Neural progenitor cell (in vitro differentiated cells): ENCODE measurements around the gene SPTBN5. TPM values are rescaled to one million over a fixed set of nuclear protein-coding genes. Genes with fewer than 3 reads are reported as not detected.

Experiments used
- DNase-seq: peaks from one replicate; pipeline ENCODE4 v3.0.0-alpha.2; 2016; ENCODE audit warnings: low spot score
- H2AFZ ChIP-seq: fragments of 200-600 bp; sonication (generic); replicated peaks from 2 replicates; pipeline ENCODE4 v1.6.1; 2016; ENCODE audit warnings: antibody characterized with exemption
- H3F3A ChIP-seq: fragments of 200-600 bp; sonication (generic); 2 replicates; pipeline ENCODE4 v1.6.1; 2016; ENCODE audit warnings: antibody characterized with exemption, low read depth
- H3K27ac ChIP-seq: fragments of 200-600 bp; sonication (generic); 2 replicates; pipeline ENCODE4 v1.5.1; 2016; ENCODE audit warnings: mild to moderate bottlenecking
- H3K27me3 ChIP-seq: fragments of 200-600 bp; sonication (generic); 2 replicates; pipeline ENCODE4 v1.6.1; 2016; ENCODE audit warnings: mild to moderate bottlenecking, moderate library complexity
- H3K36me3 ChIP-seq: fragments of 200-600 bp; sonication (generic); 2 replicates; pipeline ENCODE4 v1.5.1; 2016
- H3K4me1 ChIP-seq: fragments of 200-600 bp; sonication (generic); 2 replicates; pipeline ENCODE4 v1.6.1; 2016; ENCODE audit warnings: mixed run types
- H3K4me2 ChIP-seq: fragments of 200-600 bp; sonication (generic); 2 replicates; pipeline ENCODE4 v1.6.1; 2016
- H3K4me3 ChIP-seq: fragments of 200-600 bp; sonication (generic); 2 replicates; pipeline ENCODE4 v1.5.1; 2016
- H3K79me2 ChIP-seq: fragments of 200-600 bp; sonication (generic); 2 replicates; pipeline ENCODE4 v1.6.1; 2016; ENCODE audit warnings: low read depth
- H3K9ac ChIP-seq: fragments of 200-600 bp; sonication (generic); 2 replicates; pipeline ENCODE4 v1.6.1; 2016
- H3K9me3 ChIP-seq: fragments of 200-600 bp; sonication (generic); 2 replicates; pipeline ENCODE4 v1.5.1; 2016; ENCODE audit warnings: low read depth
- H4K20me1 ChIP-seq: fragments of 200-600 bp; sonication (generic); 2 replicates; pipeline ENCODE4 v1.6.1; 2016; ENCODE audit warnings: low read depth
- H3K27ac Mint-ChIP-seq: 3 replicates; pipeline ENCODE4 v1.8.0; 2021; ENCODE audit warnings: mixed read lengths
- H3K27me3 Mint-ChIP-seq: 2 replicates; pipeline ENCODE4 v1.8.0; 2022; ENCODE audit warnings: low read depth, mild to moderate bottlenecking, inconsistent platforms, moderate library complexity, mixed read lengths; ENCODE audit not compliant: insufficient read depth
- H3K36me3 Mint-ChIP-seq: 3 replicates; pipeline ENCODE4 v1.8.0; 2021; ENCODE audit warnings: mixed read lengths
- H3K4me1 Mint-ChIP-seq: 3 replicates; pipeline ENCODE4 v1.8.0; 2021; ENCODE audit warnings: mixed read lengths
- H3K4me3 Mint-ChIP-seq: 3 replicates; pipeline ENCODE4 v1.8.0; 2021; ENCODE audit warnings: mild to moderate bottlenecking, moderate library complexity, mixed read lengths
- H3K9me3 Mint-ChIP-seq: 3 replicates; pipeline ENCODE4 v1.8.0; 2020; ENCODE audit warnings: mixed read lengths
- CTCF ChIP-seq: fragments of 200-600 bp; sonication (generic); IDR thresholded peaks from 2 replicates; pipeline ENCODE4 v1.5.1; 2017; ENCODE audit warnings: antibody characterized with exemption, mild to moderate bottlenecking
- EZH2 ChIP-seq: fragments of 200-600 bp; sonication (generic); IDR thresholded peaks from 2 replicates; pipeline ENCODE4 v1.6.1; 2017; ENCODE audit warnings: antibody characterized with exemption, mild to moderate bottlenecking, moderate library complexity
- EZH2phosphoT487 ChIP-seq: fragments of 200-600 bp; sonication (generic); IDR thresholded peaks from 2 replicates; pipeline ENCODE4 v1.6.1; 2017; ENCODE audit warnings: antibody characterized with exemption
- total RNA-seq: library from RNA; depleted of rRNA; stranded (reverse); fragments of >200 nt; gene quantifications from 2 replicates; pipeline ENCODE4 v1.2.3, GENCODE V29; 2015; ENCODE audit warnings: low replicate concordance

SPTBN5 gene
- total RNA-seq, 1 donor from 2014 or later, result not detected

- H3F3A ChIP-seq, result peaks cover 3% of the 10 kb centered on the region
- H3K9ac ChIP-seq, result no peak overlapping the region
- no peaks in the 10 kb centered on the region for H3K36me3 ChIP-seq
- Mint-ChIP-seq H3K4me3 (no peak overlapping the region), H3K27me3 (peaks cover 2% of the 10 kb centered on the region), H3K4me1 (peaks cover 18% of the 10 kb centered on the region), H3K36me3 (peaks cover 2% of the 10 kb centered on the region), H3K27ac (no peak overlapping the region), H3K9me3 (no peaks in the 10 kb centered on the region)
- no peaks in the 10 kb centered on the region for H3K9me3 ChIP-seq
- no peak for DNase-seq
- no peak overlapping the region for H3K27ac ChIP-seq
- no peaks in the 10 kb centered on the region for H3K79me2 ChIP-seq
- H3K4me1 ChIP-seq, result peaks cover 36% of the 10 kb centered on the region
- TF ChIP-seq CTCF (no peak), EZH2phosphoT487 (no peak), EZH2 (no peak)
- no peak overlapping the region for H3K4me2 ChIP-seq
- H3K27me3 ChIP-seq, result no peaks in the 10 kb centered on the region
- H2AFZ ChIP-seq, result no peak overlapping the region
- H3K4me3 ChIP-seq, result no peak overlapping the region
- H4K20me1 ChIP-seq, result no peaks in the 10 kb centered on the region
These were observed 39.9 kb upstream of the SPTBN5 start for GRCh38 chr15:41933771-41934170.

- Histone ChIP-seq H3F3A (peaks cover 3% of the 10 kb centered on the region), H3K9ac (no peak overlapping the region), H3K4me2 (no peak overlapping the region), H3K27ac (no peak overlapping the region), H3K27me3 (no peaks in the 10 kb centered on the region), H3K36me3 (no peaks in the 10 kb centered on the region), H2AFZ (no peak overlapping the region), H3K4me3 (no peak overlapping the region), H4K20me1 (no peaks in the 10 kb centered on the region), H3K9me3 (no peaks in the 10 kb centered on the region), H3K79me2 (no peaks in the 10 kb centered on the region), H3K4me1 (peaks cover 34% of the 10 kb centered on the region)
- H3K27ac Mint-ChIP-seq, result no peak overlapping the region
- peaks cover 17% of the 10 kb centered on the region for H3K4me1 Mint-ChIP-seq
- no peak overlapping the region for H3K4me3 Mint-ChIP-seq
- H3K36me3 Mint-ChIP-seq, result peaks cover 2% of the 10 kb centered on the region
- peaks cover 2% of the 10 kb centered on the region for H3K27me3 Mint-ChIP-seq
- no peaks in the 10 kb centered on the region for H3K9me3 Mint-ChIP-seq
- no peak for DNase-seq
- TF ChIP-seq CTCF, result no peak
- TF ChIP-seq EZH2, result no peak
These were observed 39.5 kb upstream of the SPTBN5 start for GRCh38 chr15:41933326-41933725.

- Histone ChIP-seq H4K20me1 (no peaks in the 10 kb centered on the region), H3K79me2 (no peaks in the 10 kb centered on the region), H3K36me3 (no peaks in the 10 kb centered on the region), H3K27ac (no peak overlapping the region), H3K9ac (no peak overlapping the region), H3K27me3 (no peaks in the 10 kb centered on the region), H3F3A (peaks cover 3% of the 10 kb centered on the region), H2AFZ (no peak overlapping the region), H3K4me2 (no peak overlapping the region), H3K4me1 (peaks cover 28% of the 10 kb centered on the region), H3K9me3 (no peaks in the 10 kb centered on the region), H3K4me3 (no peak overlapping the region)
- TF ChIP-seq EZH2phosphoT487, result no peak
- no peak for TF ChIP-seq CTCF
- peaks cover 2% of the 10 kb centered on the region for H3K36me3 Mint-ChIP-seq
- DNase-seq, result no peak
- H3K27ac Mint-ChIP-seq, result no peak overlapping the region
- H3K27me3 Mint-ChIP-seq, result peaks cover 5% of the 10 kb centered on the region
- H3K4me1 Mint-ChIP-seq, result peaks cover 17% of the 10 kb centered on the region
- no peak overlapping the region for H3K4me3 Mint-ChIP-seq
- no peaks in the 10 kb centered on the region for H3K9me3 Mint-ChIP-seq
These were observed 38.8 kb upstream of the SPTBN5 start for GRCh38 chr15:41932511-41933289.
